PC-3 (cell line): Measurements from ENCODE around the gene OCA2. TPM values are rescaled to one million over a fixed set of nuclear protein-coding genes. Genes with fewer than 3 reads are reported as not detected.

Experiments
- ATAC-seq: fragments of 200-7000 bp; cut with Tn5 transposase; 2 replicates; pipeline ENCODE4 v1.9.1; 2020; ENCODE audit warnings: mild to moderate bottlenecking, moderate library complexity
- BruUV-seq: library from RNA; stranded (reverse); fragments of 400-500 nt; replicated peaks from 2 replicates; lab custom pipeline; 2021; lab: Mats Ljungman, UMichigan
- CTCF ChIA-PET: fragments of 300-600 bp; sonication (Branson Sonifier 250); formaldehyde crosslinking; loops from one replicate; lab custom pipeline; 2022; ENCODE audit warnings: antibody characterized with exemption; lab: Charles Lee
- POLR2A ChIA-PET: fragments of 300-600 bp; sonication (Branson Sonifier 250); formaldehyde crosslinking; loops from one replicate; lab custom pipeline; 2022; ENCODE audit warnings: antibody characterized with exemption; ENCODE audit not compliant: unreplicated experiment; lab: Charles Lee
- DNase-seq: peaks from one replicate; pipeline ENCODE4 v3.0.0-alpha.2; 2015
- H2AFZ ChIP-seq: fragments of 300-600 bp; sonication (generic); 2 replicates; pipeline ENCODE4 v1.6.0; 2016; ENCODE audit warnings: antibody characterized with exemption, low read length
- H3F3A ChIP-seq: fragments of 300-600 bp; sonication (generic); one replicate; pipeline ENCODE4 v1.6.0; 2017; ENCODE audit warnings: antibody characterized with exemption, low read length, control low read depth, mild to moderate bottlenecking; ENCODE audit not compliant: unreplicated experiment
- H3K27ac ChIP-seq: fragments of 300-600 bp; sonication (generic); 2 replicates; pipeline ENCODE4 v1.5.1; 2016; ENCODE audit warnings: mild to moderate bottlenecking, low read length
- H3K27me3 ChIP-seq: fragments of 300-600 bp; sonication (generic); 2 replicates; pipeline ENCODE4 v1.6.1; 2016; ENCODE audit warnings: low read length, mixed read lengths
- H3K36me3 ChIP-seq: fragments of 300-600 bp; sonication (generic); 2 replicates; pipeline ENCODE4 v1.6.1; 2016; ENCODE audit warnings: low read depth, mixed run types, low read length, mixed read lengths
- H3K4me1 ChIP-seq: fragments of 300-600 bp; sonication (generic); 2 replicates; pipeline ENCODE4 v1.5.1; 2016; ENCODE audit warnings: low read length; ENCODE audit not compliant: insufficient read depth
- H3K4me2 ChIP-seq: fragments of 300-600 bp; sonication (generic); 2 replicates; pipeline ENCODE4 v1.6.0; 2016; ENCODE audit warnings: low read length
- H3K4me3 ChIP-seq: fragments of 300-600 bp; sonication (generic); 2 replicates; pipeline ENCODE4 v1.5.1; 2016; ENCODE audit warnings: mild to moderate bottlenecking, low read length, mixed read lengths
- H3K79me2 ChIP-seq: fragments of 300-600 bp; sonication (generic); 2 replicates; pipeline ENCODE4 v1.6.1; 2017; ENCODE audit warnings: low read length, mixed read lengths
- H3K9ac ChIP-seq: fragments of 300-600 bp; sonication (generic); 2 replicates; pipeline ENCODE4 v1.6.0; 2016; ENCODE audit warnings: mild to moderate bottlenecking, low read length
- H3K9me2 ChIP-seq: fragments of 300-600 bp; sonication (generic); replicated peaks from 2 replicates; pipeline ENCODE4 v1.6.1; 2016; ENCODE audit warnings: mixed run types, low read length, mixed read lengths
- H3K9me3 ChIP-seq: fragments of 300-600 bp; sonication (generic); 2 replicates; pipeline ENCODE4 v1.6.1; 2016; ENCODE audit warnings: low read length, mixed read lengths
- H4K20me1 ChIP-seq: fragments of 300-600 bp; sonication (generic); 2 replicates; pipeline ENCODE4 v1.6.1; 2016; ENCODE audit warnings: low read length, mixed read lengths
- EZH2 ChIP-seq: fragments of 300-600 bp; sonication (generic); IDR thresholded peaks from one replicate; pipeline ENCODE4 v1.6.1; 2017; ENCODE audit warnings: antibody characterized with exemption, mild to moderate bottlenecking, low read length; ENCODE audit not compliant: unreplicated experiment
- EZH2phosphoT487 ChIP-seq: fragments of 300-600 bp; sonication (generic); IDR thresholded peaks from 2 replicates; pipeline ENCODE4 v1.6.1; 2018; ENCODE audit warnings: mild to moderate bottlenecking, antibody characterized with exemption, low read length, borderline replicate concordance
- intact Hi-C: fragments of 100-400 bp; cut with micrococcal nuclease; formaldehyde crosslinking; loops from 2 replicates; pipeline ENCODE4 v1.9.0; 2023
- total RNA-seq: library from RNA; depleted of rRNA; stranded (reverse); fragments of >200 nt; gene quantifications from 2 replicates; pipeline ENCODE4 v1.2.3, GENCODE V29; 2014
- TF ChIP-seq, protein P1 (sequence below): fragments of 300-600 bp; sonication (generic); conservative IDR thresholded peaks from 2 replicates; pipeline ENCODE4 v1.5.1; 2017; ENCODE audit warnings: antibody characterized with exemption, low read depth, mild to moderate bottlenecking, low read length

The OCA2 gene
- total RNA-seq, 1 experiment from 2014 or later, result not detected

GRCh38 chr15:27826902-27827714 is 272.0 kb downstream of the OCA2 start:
- H3K9me3 ChIP-seq, result no peaks in the 10 kb centered on the region
- H3K36me3 ChIP-seq, result no peaks in the 10 kb centered on the region
- ATAC-seq, result no peak
- no TSS peak for BruUV-seq
- H4K20me1 ChIP-seq, result no peaks in the 10 kb centered on the region
- no peaks in the 10 kb centered on the region for H3F3A ChIP-seq
- no peak overlapping the region for H3K4me2 ChIP-seq
- DNase-seq, result peak; percentile 8
- TF ChIP-seq EZH2, result no peak
- no peak for TF ChIP-seq EZH2phosphoT487
- TF ChIP-seq, protein P1, sequence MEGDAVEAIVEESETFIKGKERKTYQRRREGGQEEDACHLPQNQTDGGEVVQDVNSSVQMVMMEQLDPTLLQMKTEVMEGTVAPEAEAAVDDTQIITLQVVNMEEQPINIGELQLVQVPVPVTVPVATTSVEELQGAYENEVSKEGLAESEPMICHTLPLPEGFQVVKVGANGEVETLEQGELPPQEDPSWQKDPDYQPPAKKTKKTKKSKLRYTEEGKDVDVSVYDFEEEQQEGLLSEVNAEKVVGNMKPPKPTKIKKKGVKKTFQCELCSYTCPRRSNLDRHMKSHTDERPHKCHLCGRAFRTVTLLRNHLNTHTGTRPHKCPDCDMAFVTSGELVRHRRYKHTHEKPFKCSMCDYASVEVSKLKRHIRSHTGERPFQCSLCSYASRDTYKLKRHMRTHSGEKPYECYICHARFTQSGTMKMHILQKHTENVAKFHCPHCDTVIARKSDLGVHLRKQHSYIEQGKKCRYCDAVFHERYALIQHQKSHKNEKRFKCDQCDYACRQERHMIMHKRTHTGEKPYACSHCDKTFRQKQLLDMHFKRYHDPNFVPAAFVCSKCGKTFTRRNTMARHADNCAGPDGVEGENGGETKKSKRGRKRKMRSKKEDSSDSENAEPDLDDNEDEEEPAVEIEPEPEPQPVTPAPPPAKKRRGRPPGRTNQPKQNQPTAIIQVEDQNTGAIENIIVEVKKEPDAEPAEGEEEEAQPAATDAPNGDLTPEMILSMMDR, result no peak
- intact Hi-C loops, result no loop called here
- H3K4me3 ChIP-seq, result no peak overlapping the region
- no peaks in the 10 kb centered on the region for H3K79me2 ChIP-seq
- POLR2A ChIA-PET, result no interaction called here
- no peak overlapping the region for H2AFZ ChIP-seq
- H3K4me1 ChIP-seq, result no peaks in the 10 kb centered on the region
- CTCF ChIA-PET, result no interaction called here
- H3K27ac ChIP-seq, result peak overlapping the region; percentile 37; the same call in 1 of the 2 replicates
- no peaks in the 10 kb centered on the region for H3K9me2 ChIP-seq
- H3K27me3 ChIP-seq, result no peaks in the 10 kb centered on the region
- H3K9ac ChIP-seq, result no peak overlapping the region

DNA sequence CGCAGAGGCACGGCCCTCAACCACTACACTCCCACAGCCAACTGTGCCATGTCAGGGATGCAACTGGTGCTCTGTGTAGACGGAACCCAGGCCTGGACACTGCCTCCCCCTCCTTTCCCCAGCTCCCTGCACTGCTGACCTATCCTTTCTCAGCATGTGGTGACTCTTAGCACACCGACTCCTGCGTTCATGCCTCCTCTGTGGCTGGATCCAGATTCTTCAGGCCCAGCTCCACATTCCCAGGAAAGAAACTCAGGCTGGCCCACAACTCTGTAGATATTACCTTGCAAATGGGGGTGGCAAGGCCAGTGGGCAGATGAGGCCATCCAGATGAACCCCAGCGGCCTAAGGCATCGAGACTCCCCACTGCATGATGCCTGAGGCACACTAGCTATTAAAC is 272.7 kb downstream of the OCA2 start:
- Histone ChIP-seq H4K20me1 (no peaks in the 10 kb centered on the region), H3K4me2 (no peak overlapping the region), H3K9me3 (no peaks in the 10 kb centered on the region), H3K9me2 (no peaks in the 10 kb centered on the region), H3K9ac (no peak overlapping the region), H2AFZ (no peak overlapping the region), H3K79me2 (no peaks in the 10 kb centered on the region), H3K27me3 (no peaks in the 10 kb centered on the region), H3K36me3 (no peaks in the 10 kb centered on the region), H3F3A (no peaks in the 10 kb centered on the region), H3K4me3 (no peak overlapping the region), H3K27ac (peak overlapping the region; percentile 37; the same call in 1 of the 2 replicates), H3K4me1 (no peaks in the 10 kb centered on the region)
- POLR2A ChIA-PET, result no interaction called here
- no peak for ATAC-seq
- TF ChIP-seq, protein P1, result no peak
- TF ChIP-seq EZH2phosphoT487 (no peak), EZH2 (no peak)
- no peak for DNase-seq
- CTCF ChIA-PET, result no interaction called here
- intact Hi-C loops, result no loop called here
- BruUV-seq, result no TSS peak

GRCh38 chr15:27824841-27825422 is 274.2 kb downstream of the OCA2 start:
- DNase-seq (no peak), ATAC-seq (no peak)
- Histone ChIP-seq H3K9me3 (no peaks in the 10 kb centered on the region), H3K27ac (no peak overlapping the region), H3K79me2 (no peaks in the 10 kb centered on the region), H4K20me1 (no peaks in the 10 kb centered on the region), H3K4me2 (no peak overlapping the region), H3K9me2 (no peaks in the 10 kb centered on the region), H3F3A (no peaks in the 10 kb centered on the region), H3K27me3 (no peaks in the 10 kb centered on the region), H3K36me3 (no peaks in the 10 kb centered on the region), H2AFZ (no peak overlapping the region), H3K4me1 (no peaks in the 10 kb centered on the region), H3K9ac (no peak overlapping the region), H3K4me3 (no peak overlapping the region)
- TF ChIP-seq, protein P1, result no peak
- TF ChIP-seq EZH2, result no peak
- no peak for TF ChIP-seq EZH2phosphoT487
- no TSS peak for BruUV-seq
- POLR2A ChIA-PET, result no interaction called here
- CTCF ChIA-PET, result no interaction called here
- intact Hi-C loops, result no loop called here
